IPS-NIHi7 (cell line): ENCODE measurements around the gene FAR1.
"Not testable (repeated sequence)": the region's sequence is repeated elsewhere in the genome, so short reads cannot be mapped to it uniquely, and the experiment has no call there.

Experiments
- DNase-seq: peaks from one replicate; pipeline ENCODE4 v3.0.0; 2012; ENCODE audit warnings: mixed read lengths; ENCODE audit errors: extremely low spot score

The FAR1 gene, protein sequence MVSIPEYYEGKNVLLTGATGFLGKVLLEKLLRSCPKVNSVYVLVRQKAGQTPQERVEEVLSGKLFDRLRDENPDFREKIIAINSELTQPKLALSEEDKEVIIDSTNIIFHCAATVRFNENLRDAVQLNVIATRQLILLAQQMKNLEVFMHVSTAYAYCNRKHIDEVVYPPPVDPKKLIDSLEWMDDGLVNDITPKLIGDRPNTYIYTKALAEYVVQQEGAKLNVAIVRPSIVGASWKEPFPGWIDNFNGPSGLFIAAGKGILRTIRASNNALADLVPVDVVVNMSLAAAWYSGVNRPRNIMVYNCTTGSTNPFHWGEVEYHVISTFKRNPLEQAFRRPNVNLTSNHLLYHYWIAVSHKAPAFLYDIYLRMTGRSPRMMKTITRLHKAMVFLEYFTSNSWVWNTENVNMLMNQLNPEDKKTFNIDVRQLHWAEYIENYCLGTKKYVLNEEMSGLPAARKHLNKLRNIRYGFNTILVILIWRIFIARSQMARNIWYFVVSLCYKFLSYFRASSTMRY

DNA sequence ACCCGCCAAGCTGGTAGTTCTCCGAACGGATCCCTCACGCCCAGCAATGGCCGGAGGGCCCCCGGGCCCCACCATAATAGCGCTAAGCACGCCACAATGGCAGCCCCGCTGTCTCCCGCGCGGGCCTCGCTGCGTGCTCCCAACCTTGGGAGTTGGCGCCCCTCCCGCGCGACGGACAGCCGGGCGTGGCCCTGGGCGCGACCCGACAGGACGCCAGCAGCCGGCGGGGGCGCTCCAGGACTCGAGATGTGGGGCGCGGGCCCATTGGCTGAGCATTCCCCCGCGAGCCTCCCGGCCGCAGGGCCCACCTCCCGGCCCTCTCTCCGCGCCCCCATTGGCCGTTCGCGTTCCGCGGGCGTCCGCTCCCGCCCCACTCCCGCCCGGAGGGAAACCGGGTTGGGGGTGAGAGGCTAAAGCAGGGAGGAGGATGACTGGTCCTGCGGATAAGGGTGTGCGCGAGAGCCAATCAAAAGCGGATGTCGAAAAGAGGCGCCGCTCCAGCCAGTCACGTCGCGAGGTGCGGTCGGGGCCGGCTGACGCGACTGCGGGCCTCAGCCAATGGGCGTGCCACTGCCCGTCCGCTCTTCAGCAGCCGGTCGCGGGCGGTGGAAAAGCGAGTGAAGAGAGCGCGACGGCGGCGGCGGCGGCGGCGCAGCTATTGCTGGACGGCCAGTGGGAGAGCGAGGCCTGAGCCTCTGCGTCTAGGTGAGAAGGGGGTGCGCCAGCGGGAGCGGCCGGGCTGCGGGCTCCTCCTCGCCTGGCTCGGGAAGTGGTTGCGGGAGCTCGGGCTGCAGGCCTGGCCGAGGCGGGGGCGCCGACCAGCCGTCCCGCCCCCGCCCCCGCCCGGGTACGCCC is at the start of gene FAR1:
Gene FAR1, plus strand, starts transcription at position 567 of the 855 bp plus-strand sequence. CDS start 26,098 bp downstream, outside the sequence.
- DNase-seq: peak; percentile 99

DNA sequence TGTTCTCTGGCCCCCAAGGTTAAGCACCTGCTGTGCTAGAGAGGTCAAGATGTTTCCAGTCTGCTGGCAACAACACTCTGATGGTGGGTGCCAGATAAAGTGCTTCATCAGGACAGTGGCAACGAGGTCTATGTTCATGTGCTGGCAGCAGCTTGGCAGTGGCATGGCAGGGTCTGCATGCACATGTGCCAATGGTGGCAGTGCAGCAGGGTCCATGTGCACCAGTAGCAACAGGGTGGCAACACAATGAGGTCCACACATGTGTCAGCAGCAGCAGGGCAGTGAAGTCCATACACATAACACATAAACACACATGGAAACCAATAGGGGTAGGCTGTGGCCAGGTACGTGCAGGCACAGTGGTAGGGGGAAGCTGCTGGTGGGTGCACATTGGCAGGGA is 48.4 kb upstream of the FAR1 start:
- no peak for DNase-seq

DNA sequence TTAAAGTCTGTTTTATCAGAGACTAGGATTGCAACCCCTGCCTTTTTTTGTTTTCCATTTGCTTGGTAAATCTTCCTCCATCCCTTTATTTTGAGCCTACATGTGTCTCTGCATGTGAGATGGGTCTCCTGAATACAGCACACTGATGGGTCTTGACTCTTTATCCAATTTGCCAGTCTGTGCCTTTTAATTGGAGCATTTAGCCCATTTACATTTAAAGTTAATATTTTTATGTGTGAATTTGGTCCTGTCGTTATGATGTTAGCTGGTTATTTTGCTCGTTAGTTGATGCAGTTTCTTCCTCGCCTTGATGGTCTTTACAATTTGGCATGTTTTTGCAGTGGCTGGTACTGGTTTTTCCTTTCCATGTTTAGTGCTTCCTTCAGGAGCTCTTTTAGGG is 41.6 kb upstream of the FAR1 start:
- not testable (repeated sequence) for DNase-seq

DNA sequence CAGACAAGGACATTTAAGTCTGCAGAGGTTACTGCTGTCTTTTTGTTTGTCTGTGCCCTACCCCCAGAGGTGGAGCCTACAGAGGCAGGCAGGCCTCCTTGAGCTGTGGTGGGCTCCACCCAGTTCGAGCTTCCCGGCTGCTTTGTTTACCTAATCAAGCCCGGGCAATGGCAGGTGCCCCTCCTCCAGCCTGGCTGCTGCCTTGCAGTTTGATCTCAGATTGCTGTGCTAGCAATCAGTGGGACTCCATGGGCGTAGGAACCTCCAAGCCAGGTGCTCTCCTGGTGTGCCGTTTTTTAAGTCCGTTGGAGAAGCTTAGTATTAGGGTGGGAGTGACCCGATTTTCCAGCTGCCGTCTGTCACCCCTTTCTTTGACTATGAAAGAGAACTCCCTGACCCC is 39.8 kb upstream of the FAR1 start:
- DNase-seq: not testable (repeated sequence)

DNA sequence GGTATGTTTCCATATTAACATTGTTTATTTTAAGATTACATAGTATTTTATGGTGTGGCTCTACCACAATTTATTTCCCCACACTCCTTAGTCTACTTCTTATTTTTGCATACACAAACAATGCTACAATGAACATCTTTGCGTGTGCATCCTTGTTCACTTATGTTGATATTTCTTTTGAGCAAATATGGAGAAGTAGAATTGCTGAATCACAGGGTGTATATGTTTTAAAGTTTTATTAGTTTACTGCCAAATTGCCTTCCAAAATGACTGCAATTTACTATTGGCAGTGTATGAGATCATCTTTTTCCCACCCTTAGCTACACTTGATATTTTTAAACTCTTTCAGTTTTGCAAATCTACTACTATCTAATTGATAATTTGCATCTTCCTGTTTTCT is 38.7 kb upstream of the FAR1 start:
- no peak for DNase-seq

DNA sequence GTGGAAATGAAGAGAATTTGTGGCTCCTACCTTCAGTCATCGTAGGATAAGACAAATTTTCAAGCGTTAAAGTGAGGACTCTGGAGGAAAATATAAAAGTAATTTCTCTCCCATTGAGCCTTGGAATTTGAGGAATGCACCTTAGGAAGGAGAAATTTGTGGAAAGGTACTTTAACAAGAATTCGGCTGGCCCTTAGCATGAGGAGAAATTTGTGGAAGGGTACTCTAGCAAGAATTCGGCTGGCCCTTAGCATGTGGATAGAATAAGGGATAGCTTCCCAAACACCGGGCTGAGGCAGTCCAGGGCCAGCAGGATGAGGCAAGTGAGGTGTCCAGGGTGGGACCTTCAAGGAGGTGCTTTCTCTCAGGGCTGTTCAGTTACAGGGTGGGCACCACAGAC is 33.2 kb upstream of the FAR1 start:
- no peak for DNase-seq

DNA sequence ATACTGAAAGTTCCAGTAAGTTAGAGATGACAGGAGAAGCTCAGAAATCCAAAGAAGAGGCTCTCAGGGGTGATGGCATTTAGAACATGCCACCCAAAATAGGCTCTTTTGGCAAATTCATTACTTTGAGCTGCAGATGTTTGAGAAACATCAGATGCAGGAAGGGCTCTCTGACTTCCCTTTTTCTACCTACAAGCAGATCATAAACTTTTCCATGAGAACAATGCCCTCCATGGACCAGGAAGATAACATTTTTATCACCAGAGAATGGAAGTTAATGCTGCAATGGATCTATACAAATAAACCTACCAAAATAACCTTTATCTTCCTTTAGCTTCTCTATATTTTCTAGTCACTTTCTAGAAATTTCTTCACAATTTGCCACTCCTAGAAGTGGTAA is 32.7 kb upstream of the FAR1 start:
- no peak for DNase-seq

DNA sequence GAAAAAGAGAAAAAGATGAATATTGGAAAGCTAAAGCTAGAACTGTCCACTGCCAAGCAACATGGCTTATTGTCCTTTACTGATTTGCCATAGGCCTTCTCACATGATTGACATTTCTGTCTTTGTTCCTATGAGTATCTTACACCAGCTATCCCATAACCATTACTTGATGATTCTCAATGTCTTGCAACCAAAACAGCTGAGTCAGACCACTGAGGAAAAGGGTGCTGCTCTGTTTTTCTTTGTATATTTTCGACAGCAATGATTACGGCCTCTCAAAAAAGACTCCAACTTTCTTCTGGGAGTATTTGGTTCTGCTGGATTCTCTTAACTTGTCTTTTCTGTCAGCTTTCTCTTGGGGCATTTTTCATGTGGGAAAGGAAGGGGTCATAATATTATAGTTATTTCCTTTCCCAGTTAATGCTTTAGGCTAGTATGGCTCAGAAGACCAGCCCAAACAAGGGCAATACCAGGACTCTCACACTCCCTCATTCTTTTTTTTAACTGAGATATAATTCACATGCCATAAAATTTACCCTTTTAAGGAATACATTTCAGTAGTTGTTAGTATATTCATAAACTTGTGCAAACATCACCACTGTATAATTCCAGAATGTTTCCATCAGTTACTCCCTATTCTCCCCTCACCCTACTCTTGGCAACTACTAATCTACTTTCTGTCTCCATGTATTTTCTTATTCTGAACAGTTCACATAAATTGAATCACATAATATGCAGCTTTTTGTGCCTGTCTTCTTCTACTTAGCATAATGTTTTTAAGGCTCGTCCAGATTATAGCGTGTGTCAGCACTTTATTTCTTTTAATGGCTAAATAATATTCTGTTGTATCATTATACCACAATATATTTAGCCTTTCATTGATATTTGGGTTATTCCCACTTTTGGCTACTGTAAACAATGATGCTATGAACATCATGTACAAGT is 31.1 kb upstream of the FAR1 start:
- no peak for DNase-seq

DNA sequence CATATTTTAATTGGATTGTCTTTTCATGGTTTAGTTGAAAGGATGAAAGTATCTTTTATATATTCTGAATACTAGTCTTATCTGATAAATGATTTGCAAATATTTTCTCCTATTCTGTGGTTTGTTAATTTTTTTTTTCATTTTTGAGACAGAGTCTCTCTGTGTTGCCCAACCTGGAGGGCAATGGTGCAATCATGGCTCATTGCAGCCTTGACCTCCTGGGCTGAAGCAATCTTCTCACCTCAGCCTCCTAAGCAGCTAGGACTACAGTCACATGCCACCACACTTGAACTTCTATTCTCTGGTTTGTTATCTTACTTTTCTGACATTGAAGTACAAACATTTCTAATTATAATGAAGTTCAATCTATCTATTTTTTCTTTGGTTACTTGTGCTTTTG is 30.0 kb upstream of the FAR1 start:
- DNase-seq: no peak

DNA sequence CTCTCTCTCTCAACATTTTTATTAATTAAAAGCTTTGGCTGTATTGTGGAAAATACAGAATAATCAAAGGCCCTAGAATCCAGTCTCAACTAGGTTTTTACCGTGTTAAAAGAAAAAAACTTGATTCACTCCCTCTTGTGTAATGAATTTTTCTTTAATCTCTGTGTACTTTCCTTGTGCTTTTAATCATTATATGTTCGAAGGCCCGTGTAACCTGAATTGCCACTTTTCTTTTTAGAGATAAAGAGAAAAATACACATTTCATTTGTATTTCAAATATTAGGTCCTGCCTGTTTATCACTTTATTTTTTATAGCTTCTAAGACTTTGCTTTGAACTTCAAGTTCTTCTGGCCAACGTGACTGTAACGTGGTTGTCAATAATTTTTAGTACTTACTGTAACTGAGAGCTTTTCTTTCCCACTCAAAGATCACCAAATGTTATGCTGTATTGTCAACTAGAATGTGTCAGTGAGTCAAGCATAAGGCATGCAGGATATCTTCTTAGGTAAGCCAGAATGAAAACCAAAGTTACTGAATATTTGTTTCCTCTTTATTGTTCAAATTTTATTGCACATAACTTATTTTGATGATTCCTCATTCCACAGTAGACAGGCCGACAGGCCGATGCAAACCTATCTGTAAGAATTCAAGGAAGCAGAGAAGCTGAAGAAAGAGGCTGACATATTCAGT is 23.3 kb upstream of the FAR1 start:
- DNase-seq: no peak

DNA sequence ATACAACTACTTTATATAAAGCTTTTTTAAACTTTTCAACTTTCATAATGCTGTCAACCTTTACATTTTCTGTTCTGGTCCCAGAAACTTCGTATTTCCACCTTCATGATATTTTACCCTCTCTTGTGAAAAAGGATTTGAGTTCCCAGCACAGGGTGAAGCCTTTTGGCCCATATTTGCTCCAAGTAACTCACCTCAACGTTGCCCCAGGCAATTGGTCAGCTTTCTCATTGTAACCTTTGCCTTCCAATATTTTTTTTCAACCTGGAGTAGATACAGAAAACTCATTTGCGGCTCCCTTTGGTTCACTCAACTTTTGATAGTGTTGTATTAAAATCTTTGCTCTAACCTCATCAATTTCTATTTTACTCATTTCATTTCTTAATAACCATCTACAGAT is 21.1 kb upstream of the FAR1 start:
- no peak for DNase-seq

DNA sequence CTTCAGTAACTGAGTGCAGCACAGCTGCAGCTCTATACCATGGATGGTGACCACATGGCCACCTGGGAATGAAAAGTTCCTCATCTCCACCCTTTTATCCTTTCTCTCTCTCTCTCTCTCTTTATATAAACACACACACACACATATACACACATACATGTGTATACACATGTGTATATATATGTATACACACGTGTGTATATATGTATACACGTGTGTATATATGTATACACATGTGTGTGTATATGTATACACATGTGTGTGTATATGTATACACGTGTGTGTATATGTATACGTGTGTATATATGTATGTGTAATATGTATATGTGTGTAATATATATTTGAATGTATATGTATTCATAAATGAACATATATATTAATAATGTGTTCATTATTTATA is 18.8 kb upstream of the FAR1 start:
- DNase-seq: no peak

DNA sequence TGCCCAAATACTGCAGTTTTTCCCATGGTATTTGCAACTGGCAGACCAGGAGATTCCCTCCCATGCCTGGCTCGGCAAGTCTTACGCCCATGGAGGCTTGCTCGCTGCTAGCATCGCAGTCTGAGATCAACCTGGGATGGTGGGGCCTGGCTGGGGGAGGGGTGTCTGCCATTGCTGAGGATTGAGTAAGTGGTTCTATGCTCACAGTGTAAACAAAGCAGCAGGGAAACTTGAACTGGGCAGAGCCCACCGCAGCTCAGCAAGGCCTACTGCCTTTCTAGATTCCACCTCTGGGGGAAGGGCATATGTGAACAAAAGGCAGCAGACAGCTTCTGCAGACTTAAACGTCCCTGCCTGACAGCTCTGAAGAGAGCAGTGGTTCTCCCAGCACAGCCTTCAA is 17.0 kb upstream of the FAR1 start:
- not testable (repeated sequence) for DNase-seq

DNA sequence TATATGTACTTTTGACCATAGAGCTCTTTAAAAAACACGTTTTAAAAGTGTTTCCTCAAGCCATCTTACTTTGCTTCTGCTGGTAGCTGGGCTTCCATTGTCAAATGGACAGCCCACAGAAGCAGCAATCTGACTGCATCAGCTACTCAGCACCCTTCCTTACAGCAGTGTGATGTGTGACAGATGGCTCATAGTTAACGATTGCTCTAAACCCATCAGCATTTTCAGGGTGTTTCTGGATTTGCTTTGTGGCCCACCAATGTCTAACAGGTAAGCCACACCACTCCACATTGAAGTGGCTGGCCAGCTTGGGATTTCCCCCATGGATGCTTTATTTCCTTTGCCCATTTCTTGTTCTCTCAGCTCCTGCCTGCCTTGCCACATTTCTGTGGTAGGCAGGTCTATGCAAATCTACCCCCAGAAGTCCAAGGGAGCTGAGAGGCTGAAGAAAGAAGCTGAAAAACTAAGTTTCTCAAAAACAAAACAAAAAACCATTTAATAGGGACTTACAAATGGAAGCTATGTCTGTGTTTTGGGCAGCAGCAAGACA is 7.3 kb upstream of the FAR1 start:
- no peak for DNase-seq

DNA sequence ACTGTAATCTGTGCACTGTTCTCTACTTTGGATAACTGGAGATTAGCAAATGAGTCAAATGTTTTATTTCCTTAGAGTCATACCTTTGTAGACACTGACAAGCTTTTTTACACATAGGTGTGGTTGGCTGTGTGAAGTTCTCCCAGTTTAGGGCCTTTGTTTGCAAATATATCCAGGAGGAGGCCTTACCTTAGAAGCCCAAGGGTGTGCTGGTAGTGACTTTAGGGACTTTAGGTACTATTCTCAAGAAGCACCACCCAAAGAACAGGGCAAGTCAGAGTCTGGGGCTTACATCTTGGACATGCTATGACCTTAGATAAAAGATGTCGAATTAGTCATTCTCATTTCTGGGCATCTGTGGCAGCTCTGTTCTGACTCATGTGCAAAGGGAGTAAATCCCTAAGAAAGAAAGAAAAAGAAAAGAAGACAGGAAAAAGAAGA is 4.8 kb upstream of the FAR1 start:
- DNase-seq: no peak

DNA sequence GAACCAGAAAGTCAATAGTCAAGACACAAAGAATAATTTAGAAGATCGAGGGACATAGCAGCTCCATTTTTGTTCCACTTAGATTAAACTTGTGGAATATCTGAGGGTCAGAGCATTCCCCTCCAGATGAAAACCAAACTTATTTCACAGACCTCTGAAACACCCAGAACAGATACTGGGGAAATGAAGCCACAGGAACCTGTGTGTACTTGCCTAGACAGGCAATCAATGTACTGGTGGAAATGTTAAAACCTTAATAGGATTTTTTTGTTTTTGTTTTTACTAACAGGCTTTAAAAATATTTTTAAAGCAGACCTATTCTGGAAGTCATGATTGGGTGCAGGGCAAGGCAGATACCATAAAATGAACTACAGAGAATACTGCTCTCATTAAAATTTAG is 4.1 kb upstream of the FAR1 start:
- DNase-seq: no peak

DNA sequence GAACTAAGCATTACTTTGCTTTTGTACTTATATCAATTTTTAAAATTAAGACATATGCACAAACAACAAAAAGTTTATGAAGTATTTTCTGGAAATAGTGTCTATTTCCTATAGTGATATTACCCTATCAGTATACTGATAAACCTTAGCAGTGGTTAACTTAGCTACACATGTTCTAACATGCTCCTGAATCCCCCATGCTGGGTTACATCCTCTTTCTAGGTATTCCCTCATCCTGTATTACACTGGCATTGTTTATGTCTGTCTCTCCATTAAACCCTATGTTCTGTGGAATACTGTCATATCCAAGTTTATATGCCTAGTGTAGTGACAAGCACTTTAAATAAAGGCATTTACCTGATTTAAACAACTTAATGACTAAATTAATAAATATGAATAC is 1.8 kb upstream of the FAR1 start:
- no peak for DNase-seq

DNA sequence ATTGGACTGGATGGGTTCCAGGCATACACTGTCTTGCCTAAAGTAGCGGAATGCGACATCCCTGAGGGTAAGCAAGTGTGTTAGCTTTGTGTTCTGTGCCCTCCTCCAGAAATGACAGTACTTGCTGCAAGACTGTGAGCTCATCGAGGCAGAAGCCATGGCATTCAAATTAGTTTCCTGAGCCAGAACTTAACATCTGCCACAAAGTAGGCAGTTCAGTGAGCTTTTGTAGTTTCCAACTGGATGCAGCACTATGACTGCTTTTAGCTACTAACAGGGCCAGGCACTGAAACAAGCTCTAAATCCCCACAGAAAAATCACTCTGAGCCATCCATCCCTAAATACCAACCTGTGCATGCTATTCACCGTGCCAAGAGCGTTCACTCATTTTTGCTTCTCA is 1.2 kb upstream of the FAR1 start:
- DNase-seq: no peak

DNA sequence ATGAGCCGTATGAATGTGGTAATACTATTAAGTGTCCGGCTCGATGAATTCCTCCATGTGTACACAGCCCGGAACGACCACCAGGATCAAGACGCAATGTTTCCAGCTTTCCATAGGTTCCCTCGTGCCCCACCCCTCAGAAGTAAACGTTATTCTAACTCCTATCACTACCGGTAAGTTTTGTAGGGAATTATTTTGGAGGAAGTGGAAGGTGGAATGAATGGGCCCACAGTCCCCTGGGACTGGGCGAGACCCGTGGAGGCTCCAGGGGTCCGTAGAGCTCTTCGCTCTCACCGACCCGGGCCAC is 720 bp upstream of the FAR1 start:
- no peak for DNase-seq

DNA sequence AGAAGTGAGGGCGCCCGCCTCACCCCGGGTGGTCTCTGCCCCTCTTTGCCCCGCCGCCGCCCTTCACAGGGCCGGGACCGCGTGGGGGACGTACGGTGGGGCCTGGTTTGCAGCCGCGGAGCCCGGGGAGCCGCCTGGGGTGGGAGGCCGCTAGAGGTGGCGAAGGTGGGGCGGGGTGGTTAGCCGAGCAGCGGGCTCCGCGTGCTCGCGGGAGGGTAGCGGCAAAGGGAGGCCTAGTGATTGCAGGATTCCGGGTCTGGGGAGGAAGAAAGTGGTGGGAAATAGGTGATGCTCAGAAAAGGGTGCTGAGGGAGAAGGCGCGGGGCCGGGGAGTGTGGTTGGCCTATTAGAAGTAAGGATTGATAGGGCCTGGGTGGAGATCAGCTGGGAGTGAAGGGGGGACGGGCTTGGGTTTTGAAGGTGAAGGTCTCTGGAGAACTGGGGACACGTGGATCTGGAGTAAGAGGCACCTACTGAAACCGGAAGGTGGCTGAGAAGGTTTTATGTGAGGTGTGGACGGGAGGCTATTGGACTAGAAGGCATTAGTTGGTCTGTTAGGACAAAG is 571 bp downstream of the FAR1 start:
- DNase-seq: peak; percentile 27
